Tongue (tissue), 2 donors: ENCODE data around the gene ZNF579. TPM values are rescaled to one million over a fixed set of nuclear protein-coding genes. Genes with fewer than 3 reads are reported as not detected.
"Not testable (repeated sequence)": the region's sequence is repeated elsewhere in the genome, so short reads cannot be mapped to it uniquely, and the experiment has no call there.

Source experiments
- DNase-seq: peaks from one replicate; pipeline ENCODE4 v3.0.0-alpha.2; 2015
- total RNA-seq: library from RNA; depleted of rRNA; stranded (reverse); fragments of >200 nt; gene quantifications from one replicate; pipeline ENCODE4 v1.2.3, GENCODE V29; 2014

The ZNF579 gene
- total RNA-seq, 1 donor from 2014 or later, result 4.1 TPM

DNA sequence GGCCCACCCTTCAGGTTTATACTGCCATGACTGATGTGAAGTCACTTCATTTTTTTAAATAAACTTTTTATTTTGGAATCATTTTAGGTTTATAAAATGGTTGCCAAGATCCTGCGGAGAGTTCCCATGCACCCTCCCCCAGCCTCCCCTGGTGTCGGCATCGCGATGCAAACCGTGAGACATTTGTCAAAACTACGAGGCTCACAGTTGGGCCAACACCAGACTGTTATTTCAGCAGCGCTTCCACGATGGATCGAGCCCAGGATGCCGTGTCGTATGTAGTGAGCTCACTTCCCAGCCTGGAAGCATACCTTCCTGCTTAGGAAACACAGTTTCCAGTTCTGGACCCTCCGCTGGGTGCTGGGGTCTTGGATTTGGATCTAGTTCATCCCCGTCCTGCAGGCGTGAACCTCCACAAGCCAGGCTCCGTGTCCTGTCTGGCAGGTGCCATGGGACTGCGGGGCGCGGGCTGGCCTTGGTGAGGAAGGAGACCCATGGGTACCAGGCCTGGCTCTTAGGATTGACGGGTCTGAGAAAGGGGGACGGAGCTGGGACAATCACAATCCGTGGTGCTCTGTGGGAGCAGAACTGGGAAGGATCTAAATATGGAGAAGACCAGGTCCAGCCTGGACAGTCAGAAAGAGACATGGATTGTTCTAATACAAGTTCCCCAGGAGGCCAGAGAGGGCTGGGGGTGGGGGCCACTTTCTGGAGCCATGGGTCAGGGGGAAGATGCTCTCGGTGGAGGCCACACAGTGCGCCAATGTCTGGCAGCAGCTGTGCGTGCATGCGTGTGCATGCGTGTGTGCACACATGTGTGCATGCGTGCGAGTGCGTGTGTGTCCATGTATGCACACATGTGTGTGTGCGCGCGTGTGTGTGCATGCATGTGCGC lies 41.3 kb downstream of the ZNF579 start:
- DNase-seq, result no peak

DNA sequence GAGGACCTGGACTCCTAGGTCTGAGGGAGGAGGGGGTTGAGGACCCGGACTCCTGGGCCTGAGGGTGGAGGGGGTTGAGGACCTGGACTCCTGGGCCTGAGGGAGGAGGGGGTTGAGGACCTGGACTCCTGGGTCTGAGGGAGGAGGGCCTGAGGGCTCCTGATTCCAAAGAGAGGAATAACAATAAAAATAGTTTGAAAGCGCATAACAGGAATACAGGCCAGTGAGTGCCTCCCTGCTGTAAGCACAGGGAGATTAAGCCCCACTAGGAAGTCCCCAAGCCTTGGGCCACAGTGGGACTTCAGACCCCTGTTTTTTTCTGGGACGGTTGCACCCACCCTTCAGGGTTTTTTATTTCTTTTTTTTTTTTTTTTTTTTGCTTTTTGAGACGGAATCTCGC lies 42.5 kb downstream of the ZNF579 start:
- DNase-seq, result no peak

DNA sequence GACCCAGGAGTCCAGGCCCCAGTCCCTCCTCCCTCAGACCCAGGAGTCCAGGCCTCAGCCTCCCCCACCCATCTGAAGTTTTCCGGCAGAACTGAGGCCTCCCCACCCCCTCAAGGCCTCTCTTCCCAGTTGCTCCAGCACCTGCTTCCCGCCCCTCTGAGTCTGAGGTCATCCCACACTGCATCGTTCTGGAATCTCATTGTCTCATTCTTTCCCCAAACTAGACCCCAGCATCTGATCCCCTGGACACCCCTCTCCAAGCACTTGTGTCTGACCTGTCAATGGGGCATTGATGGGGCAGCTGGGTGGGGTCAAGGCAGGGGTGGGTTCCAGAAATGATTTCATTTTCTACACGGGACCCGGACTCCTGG lies 42.9 kb downstream of the ZNF579 start:
- peak; percentile 87 for DNase-seq

DNA sequence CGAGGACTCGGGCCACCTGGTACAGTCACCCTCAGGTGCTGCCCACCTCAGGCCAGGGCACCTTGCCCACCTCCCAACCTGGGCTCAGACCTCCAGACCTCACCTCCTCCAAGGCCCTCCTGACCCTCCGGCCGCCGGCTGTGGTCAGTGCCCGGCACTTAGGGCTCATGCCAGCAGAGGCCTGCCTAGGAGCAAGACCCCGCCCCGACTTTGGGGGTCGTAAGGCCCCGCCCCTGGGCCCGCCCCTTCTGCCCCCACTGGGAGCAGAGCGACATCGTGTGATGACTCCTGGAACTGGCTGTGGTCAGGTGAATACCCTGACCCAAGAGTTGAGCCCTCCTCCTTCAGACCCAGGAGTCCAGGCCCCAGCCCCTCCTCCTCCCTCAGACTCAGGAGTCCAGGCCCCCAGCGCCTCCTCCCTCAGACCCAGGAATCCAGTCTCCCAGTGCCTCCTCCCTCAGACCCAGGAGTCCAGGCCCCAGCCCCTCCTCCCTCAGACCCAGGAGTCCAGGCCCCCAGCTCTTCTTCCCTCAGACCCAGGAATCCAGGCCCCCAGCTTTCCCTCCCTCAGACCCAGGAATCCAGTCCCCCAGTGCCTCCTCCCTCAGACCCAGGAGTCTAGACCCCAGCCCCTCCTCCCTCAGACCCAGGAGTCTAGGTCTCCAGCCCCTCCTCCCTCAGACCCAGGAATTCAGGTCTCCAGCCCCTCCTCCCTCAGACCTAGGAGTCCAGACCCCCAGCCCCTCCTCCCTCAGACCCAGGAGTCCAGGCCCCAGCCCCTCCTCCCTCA lies 43.5 kb downstream of the ZNF579 start, which contains the start of gene SBK2:
SBK2 (minus strand) TSS at position 183 of the 790 bp plus-strand sequence. CDS start 839 bp downstream, outside the sequence.
- peak; percentile 63 for DNase-seq

DNA sequence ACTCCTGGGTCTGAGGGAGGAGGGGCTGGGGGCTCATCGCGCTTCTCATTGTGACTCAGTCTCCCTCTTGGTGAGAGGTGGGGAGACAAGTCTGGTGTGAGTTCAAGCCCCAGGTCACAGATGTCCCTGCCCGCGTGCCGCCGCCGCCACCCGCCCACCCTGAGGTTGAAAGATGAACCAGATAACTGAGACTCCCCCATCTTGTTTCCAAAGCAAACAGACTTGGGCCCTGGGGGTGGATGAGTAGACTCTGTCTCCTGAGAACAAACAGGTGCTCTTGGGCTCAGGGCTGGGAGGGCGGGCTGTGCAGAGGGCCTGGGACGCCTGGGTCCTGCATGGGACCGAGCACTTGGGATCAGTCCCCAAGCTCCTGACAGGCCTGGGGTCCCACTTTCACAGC lies 44.3 kb downstream of the ZNF579 start:
- DNase-seq, result no peak

DNA sequence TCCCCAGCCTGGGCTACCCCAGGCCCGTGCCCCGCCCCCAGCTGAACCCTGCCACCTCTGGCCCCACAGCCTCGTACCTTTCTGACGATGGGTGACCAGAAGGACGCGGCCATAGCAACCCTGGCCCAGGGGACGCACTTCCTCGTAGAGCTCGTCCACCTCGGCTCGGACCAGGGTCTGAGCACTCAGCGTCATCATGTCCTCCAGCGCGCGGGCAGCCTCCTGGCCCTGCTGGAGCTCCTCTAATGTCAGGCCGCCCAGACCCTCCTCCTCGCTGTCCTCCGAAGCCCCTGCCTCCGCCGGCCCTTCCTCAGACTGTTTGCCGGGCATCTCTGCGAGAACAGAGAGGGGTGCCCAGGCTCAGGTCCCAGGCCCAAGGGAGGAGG lies 44.7 kb downstream of the ZNF579 start:
- DNase-seq, result no peak

DNA sequence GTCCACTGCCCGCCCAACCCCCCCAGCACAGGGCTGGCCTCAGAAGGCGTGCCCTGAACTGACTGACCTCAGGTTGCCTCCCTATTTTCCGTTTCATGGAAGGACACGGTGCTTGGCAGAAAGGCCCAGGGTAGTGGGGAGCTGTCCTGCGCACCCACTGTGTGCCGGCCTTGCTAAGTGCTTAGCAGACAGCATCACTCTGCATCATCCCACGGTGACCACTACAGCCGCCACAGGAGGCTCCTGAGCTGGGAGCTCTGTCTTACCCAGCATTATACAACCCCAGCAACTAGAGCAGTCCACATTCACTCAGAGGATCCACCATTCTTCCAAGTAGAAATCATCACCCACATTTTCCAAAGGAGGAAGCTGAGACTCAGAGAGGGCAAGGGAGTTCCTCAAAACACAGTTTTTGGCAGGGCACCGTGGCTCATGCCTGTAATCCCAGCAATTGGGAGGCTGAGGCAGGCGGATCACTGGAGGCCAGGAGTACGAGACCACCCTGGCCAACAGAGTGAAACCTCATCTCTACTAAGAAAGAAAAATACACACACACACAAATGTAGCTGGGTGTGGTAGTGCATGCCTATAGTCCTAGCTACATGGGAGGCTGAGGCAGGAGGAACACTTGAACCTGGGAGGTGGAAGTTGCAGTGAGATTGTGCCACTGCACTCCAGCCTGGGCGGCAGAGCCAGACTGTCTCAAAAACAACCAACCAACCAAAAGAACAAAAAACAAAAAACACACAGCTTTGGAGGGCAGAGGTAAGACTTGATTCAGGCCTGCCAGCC lies 45.3 kb downstream of the ZNF579 start:
- no peak for DNase-seq

DNA sequence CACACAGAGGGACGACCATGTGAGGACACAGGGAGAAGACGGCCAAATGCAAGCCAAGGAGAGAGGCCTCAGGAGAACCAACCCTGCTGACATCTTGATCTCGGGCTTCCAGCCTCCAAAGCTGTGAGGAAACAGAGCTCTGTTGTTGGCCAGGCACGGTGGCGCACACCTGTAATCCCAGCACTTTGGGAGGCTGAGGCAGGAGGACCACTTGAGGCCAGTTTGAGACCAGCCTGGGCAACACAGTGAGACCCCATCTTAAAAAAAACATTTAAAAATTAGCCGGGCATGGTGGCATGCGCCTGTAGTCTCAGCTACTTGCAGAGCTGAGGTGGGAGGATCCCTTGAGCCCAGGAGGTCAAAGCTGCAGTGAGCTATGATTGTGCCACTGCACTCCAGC lies 46.4 kb downstream of the ZNF579 start:
- not testable (repeated sequence) for DNase-seq

DNA sequence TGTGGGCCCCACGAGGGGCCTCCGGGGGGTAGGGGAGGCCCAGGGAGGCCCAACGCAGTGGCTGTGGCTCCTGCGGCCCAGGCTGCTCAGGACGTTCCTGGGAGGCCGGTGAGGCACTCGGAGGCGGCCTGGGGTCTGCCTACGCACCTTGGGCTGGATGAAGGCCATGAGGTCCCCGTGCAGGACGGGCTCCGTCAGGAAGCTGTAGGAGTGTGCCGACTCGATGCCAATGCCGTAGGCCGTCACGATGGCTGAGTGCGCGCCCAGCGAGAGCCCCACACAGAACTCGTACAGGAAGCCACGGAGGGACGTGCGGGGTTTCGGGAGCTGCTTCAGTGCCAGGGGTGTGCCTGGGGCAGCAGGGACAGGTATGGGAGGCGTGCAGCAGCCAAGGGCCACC lies 49.7 kb downstream of the ZNF579 start:
- DNase-seq, result no peak

DNA sequence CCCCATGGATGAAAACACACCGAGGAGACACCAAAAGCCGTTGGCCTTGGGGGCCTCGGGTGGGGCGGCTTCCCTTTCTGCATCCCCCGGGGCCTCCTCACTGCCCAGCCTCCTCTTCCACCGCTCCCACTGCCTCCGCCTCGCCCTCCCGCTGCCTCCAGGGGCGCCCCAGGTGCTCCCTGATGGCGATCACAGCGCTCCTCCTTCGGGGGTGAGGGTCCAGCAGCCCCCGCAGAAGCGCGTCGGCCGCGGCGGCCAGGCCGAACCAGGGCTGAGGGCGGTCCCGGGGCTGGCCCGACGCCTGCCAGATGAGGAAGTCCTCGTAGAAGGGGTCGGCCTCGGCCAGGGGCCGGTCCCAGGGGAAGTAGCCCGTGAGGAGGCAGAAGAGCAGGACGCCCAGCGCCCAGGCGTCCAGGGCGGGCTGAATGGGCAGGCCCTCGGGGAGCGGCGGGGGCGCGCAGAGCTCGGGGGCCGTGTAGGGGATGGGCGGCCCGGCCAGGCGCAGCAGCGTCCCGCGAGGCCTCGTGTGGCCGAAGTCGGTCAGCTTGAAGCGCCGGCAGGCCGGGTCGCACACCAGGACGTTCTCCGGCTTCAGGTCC lies 50.9 kb downstream of the ZNF579 start:
- DNase-seq, result no peak

DNA sequence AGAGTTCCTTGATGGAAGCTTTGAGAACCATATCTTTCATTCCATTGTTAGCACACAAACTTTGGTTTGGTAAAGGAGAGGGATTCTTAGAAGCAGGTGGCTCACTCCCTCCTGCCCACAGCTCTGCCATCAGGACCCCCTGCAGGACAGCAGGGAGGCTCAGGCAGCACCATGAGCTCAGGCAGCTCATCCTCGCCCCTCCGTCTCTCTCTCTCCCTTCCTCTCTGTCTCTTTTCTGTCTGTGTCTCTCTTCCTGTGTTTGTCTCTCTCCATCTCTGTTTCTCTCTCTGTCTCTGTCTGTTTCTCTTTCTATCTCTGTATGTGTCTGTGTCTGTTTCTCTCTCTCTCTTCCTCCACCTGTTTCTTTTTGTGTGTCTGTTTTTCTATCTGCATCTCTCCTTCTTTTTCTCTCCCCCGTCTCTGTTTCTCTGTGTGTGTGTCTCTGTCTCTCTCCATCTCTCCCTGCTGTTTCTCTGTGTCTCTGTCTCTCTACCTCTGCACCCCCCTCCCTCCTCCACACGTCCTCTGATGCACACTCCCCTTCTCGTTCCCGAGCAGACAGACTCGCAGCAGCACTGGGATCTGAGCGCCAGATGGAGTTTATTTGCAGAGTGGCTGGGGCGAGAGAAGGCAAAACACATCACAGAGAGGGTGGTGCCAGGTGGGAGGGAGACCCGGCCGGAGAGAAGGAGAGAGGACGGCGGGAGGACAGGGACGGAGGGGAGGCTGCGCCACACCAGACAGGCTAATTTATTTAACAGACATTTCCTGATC lies 52.4 kb downstream of the ZNF579 start:
- DNase-seq, result peak; percentile 51

DNA sequence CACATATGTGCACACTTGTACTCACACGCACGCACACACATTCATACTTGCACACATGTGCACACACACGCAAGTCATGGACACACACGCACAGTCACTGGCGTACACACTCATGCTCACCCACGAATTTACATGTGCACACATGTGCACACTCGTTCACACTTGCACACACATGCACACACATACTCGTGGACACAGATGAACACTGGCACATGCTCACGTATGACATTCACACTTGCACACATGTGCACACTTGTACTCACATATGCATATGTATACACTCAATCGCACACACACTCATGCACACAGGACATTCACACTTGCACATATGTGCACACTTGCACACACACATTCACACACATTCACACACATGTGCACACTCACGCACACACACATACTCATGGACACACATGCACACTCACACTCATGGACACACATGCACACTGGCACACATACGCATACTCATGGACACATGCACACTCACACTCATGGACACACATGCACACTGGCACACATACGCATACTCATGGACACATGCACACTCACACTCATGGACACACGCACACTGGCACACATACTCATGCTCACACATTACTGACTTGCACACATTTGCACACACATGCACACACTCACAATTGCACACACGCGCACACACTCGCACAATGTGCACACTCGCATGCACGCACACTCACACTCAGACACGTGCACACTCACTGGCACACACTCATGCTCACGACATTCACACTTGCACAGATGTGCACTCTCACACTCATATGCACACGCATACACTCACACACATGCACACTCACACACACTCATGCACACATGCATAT lies 53.2 kb downstream of the ZNF579 start:
- DNase-seq, result no peak

Other genes with a start within 250 kb of the ZNF579 start
- gene KMT5C, start 241.0 kb downstream of the ZNF579 start, total RNA-seq, result 13.3 TPM
- 0.72 TPM for gene COX6B2, start 226.1 kb downstream of the ZNF579 start, total RNA-seq
- not detected for gene GARIN5B, start 217.6 kb downstream of the ZNF579 start, total RNA-seq
- not detected for gene IL11, start 210.4 kb downstream of the ZNF579 start, total RNA-seq
- gene TMEM190, start 204.0 kb downstream of the ZNF579 start, total RNA-seq, result not detected
- 4.2 TPM for gene TMEM238, start 196.6 kb downstream of the ZNF579 start, total RNA-seq
- gene RPL28, start 194.9 kb downstream of the ZNF579 start, total RNA-seq, result 453 TPM
- 20.7 TPM for gene UBE2S, start 173.1 kb downstream of the ZNF579 start, total RNA-seq
- gene SHISA7, start 137.5 kb downstream of the ZNF579 start, total RNA-seq, result not detected
- gene ISOC2, start 119.2 kb downstream of the ZNF579 start, total RNA-seq, result 39.3 TPM
- gene C19orf85, start 116.1 kb downstream of the ZNF579 start, total RNA-seq, result not detected
- 4.4 TPM for gene ZNF628, start 104.2 kb downstream of the ZNF579 start, total RNA-seq
- 12.0 TPM for gene NAT14, start 95.7 kb downstream of the ZNF579 start, total RNA-seq
- gene SSC5D, start 92.4 kb downstream of the ZNF579 start, total RNA-seq, result 29.2 TPM
- 10.2 TPM for gene SBK2, start 43.7 kb downstream of the ZNF579 start, total RNA-seq
- not detected for gene SBK3, start 35.3 kb downstream of the ZNF579 start, total RNA-seq
- gene FIZ1, start 18.7 kb upstream of the ZNF579 start, total RNA-seq, result 5.9 TPM
- gene ZNF524, start 19.4 kb upstream of the ZNF579 start, total RNA-seq, result 16.0 TPM
- 5.0 TPM for gene ZNF865, start 24.8 kb upstream of the ZNF579 start, total RNA-seq
- 9.8 TPM for gene ZNF784, start 43.7 kb upstream of the ZNF579 start, total RNA-seq
- 4.4 TPM for gene ZNF580, start 60.2 kb upstream of the ZNF579 start, total RNA-seq
- 16.3 TPM for gene ZNF581, start 62.8 kb upstream of the ZNF579 start, total RNA-seq
- gene CCDC106, start 67.4 kb upstream of the ZNF579 start, total RNA-seq, result 8.6 TPM
- 85.9 TPM for gene U2AF2, start 74.2 kb upstream of the ZNF579 start, total RNA-seq
- gene EPN1, start 94.4 kb upstream of the ZNF579 start, total RNA-seq, result 62.2 TPM
- not detected for gene NLRP9, start 157.6 kb upstream of the ZNF579 start, total RNA-seq
- 2.5 TPM for gene RFPL4A, start 178.2 kb upstream of the ZNF579 start, total RNA-seq
- gene RFPL4AL1, start 188.3 kb upstream of the ZNF579 start, total RNA-seq, result not detected